Measurements from ENCODE around the gene RPL36A. TPM values are rescaled to one million over a fixed set of nuclear protein-coding genes. Genes with fewer than 3 reads are reported as not detected.

RPL36A gene
- total and polyA plus RNA-seq, 9 of the 15 experiments (the other 6 are each of a cell fraction or from before 2014, with no cell fraction given), result 412 to 4,539 (median 3,209) TPM

- TF ChIP-seq CUX1 (CRISPR knock-in tag; IDR thresholded peaks at IDR 0.05), result no peak
- TF ChIP-seq ZNF586 (CRISPR knock-in tag; conservative IDR thresholded peaks at IDR 0.05), result no peak
- TF ChIP-seq ZNF263 (CRISPR knock-in tag; IDR thresholded peaks at IDR 0.05; ENCODE audit: borderline replicate concordance), result no peak
- TF ChIP-seq CBFA2T3 (IDR thresholded peaks at IDR 0.05), result no peak
- peak; percentile 87; the same call in 1 of the 2 replicates for TF ChIP-seq NKRF (IDR thresholded peaks at IDR 0.05; ENCODE audit: borderline replicate concordance)
- TF ChIP-seq UBTF (IDR thresholded peaks at IDR 0.05; ENCODE audit: borderline replicate concordance in 1 of 2, low read depth in 2 of 2, low read length in 2 of 2), result no peak
- no peak for TF ChIP-seq PHF20 (IDR thresholded peaks at IDR 0.05; ENCODE audit: partially characterized antibody)
- peak; percentile 23 for TF ChIP-seq HNRNPLL (IDR thresholded peaks at IDR 0.05; ENCODE audit: low read depth, low read length, poor library complexity, severe bottlenecking)
- TF ChIP-seq TRIM25 (IDR thresholded peaks at IDR 0.05; ENCODE audit: borderline replicate concordance), result no peak
- TF ChIP-seq RFX5 (IDR thresholded peaks at IDR 0.05; ENCODE audit: low read depth, low read length), result no peak
- TF ChIP-seq RNF219 (CRISPR knock-in tag; IDR thresholded peaks at IDR 0.05), result no peak
- TF ChIP-seq PCBP2 (IDR thresholded peaks at IDR 0.05; ENCODE audit: low read depth, low read length, poor library complexity, severe bottlenecking), result no peak
These were observed 42.2 kb upstream of the RPL36A start, which contains the start of gene TIMM8A (continued) for GRCh38 chrX:101348452-101349192.

Data from K562 (cell line).